Right renal cortex interstitium (tissue), 3 donors: ENCODE measurements around the gene ARHGEF12. TPM values are rescaled to one million over a fixed set of nuclear protein-coding genes. Genes with fewer than 3 reads are reported as not detected.

ENCODE experiments used
- DNase-seq, 3 donors: peaks; one replicate each; pipeline ENCODE4 v3.0.0-alpha.2; 2013; ENCODE audit warnings: low read depth in 3 of 3, low spot score in 2 of 3
- polyA plus RNA-seq, 3 donors: library from polyadenylated mRNA; unstranded; fragments of 120-200 nt; gene quantifications; one replicate each; pipeline ENCODE4 v1.2.1, GENCODE V29; 2013; ENCODE audit not compliant: insufficient read length in 3 of 3

The ARHGEF12 gene
- polyA plus RNA-seq, 3 donors, result 128 to 141 (median 128) TPM

DNA sequence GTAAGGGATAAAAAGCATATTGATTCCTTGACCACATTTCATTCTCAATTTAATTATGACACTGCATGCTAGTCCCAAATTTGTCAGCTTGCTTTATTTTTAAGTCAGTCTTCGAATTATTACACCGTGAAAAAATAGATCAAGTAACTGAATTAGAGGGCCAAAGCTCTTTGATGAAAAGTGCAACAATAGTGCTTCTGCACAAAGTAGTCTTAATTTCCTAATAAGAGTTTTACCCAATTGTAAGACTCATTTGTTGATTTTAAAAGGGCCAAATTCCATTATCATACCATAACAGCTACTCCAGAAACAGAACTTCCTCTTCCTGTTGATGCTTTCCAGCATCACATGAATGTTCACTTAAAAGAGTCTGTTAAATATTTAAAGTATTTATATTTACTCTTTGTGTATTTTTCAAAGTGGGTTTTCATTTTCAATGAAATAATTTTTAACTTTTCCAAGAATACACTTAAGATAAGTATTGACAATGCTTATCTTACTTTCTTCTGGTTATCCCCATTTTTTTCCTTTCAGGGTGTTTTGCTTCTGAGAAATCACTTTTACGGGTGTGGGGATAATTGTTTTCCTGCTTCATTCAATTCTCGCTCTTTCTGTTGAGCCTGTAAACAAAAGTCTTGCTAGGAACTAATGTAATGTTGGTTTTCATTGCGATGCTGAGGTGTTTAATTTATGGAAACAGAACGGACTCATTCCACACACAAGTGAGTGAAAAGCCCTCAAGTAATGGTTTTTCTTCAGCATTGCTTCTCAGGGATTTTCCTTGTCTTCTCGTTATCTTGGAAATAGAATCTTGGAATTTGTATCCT is 2.1 kb downstream of the ARHGEF12 start:
- no peak for DNase-seq

DNA sequence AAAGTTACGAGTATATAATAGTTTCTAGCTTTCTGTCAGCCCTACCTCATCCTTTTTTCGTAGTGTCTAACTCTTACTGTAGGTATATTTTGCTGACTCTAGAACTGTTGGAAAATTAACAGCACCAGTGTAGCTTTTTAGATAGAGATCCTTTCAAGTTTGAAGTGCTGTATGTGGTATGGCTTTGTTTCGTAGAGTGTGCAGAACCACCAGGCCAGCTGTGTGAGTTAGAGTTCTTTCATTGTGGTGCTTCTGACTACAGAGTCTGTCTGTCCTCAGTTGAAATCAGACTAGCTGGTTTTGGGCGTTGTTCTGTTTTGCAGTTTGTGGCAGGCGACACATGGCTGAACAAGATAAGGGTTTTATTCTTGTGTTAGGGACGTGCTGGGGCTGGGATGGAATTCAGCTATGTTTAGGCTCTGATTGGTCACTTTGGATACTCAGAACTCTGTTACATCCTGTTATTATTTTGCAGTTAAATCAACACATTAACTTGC is 3.2 kb downstream of the ARHGEF12 start:
- no peak for DNase-seq

DNA sequence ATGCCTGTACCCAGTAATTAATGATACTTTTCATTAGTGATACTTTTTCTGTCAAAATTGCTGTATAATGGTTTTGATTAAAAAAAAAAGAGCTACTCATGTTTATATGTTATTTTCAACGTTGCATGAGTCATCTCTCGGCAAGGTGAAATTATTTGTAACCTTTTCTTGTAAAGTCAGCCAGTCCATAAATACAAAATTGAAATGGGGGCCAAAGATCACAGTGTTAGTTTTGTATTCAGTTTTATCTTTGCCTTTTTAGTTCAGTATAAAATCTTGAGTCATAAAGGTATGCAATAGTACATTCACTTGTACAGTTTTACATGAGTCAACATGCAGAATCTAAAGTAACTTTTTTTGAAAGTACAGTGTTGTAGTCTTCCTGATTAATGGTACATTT is 4.3 kb downstream of the ARHGEF12 start:
- DNase-seq, result no peak

DNA sequence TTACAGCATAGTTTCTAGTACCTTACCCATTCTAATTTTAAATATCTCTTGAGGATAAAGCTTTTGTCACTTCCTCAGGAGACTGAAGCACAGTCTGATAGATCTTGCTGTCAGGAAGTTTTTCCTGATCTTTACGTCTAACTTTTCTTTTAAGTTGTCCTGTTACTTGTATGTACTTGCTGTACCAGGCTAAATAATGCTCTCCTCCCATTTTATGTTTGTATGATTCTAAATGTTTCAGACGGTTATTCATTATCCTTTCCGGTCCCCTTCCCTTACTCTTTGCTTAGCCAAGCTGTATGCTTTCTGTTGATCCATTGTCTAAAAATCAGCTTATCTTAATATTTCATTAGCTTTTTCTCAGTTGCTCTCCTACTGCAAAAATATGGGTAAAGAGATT is 6.0 kb downstream of the ARHGEF12 start:
- DNase-seq, result no peak

DNA sequence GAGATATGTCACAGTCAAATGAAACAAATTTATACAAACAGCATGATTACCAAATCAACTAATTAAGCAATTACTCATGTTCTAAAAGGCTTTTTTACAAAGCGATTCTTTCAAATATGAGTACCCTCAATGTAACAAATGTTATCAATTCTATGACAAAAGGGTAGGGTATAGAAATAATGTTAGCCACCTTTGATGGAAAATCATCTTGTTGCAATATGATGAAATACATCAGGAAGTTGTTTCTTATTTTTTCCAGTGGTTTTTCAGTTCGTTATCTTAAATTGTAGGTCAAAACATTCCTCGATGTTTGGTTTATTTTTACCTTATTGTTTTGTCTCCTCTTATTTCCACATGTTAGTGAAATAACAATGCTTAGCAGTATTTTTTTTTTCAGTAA is 6.5 kb downstream of the ARHGEF12 start:
- no peak for DNase-seq

DNA sequence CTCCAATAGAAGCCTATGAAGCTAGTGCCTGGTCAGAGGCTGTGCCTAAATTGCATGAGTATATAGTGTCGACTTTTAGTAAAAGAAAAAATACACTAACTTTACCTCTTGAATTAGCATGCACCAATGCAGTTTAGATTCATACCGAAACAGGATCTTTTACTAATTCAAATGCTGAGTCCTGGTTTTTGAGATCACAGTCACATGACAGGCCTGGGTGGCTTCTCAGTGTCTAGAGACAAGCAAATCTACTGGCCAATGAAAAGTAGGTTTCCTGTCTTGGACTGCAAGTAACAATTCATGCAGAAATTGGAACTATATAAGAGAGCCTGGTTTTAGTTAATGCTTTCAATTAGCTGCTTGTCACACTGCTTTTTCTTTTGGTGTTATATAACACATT is 7.2 kb downstream of the ARHGEF12 start:
- no peak for DNase-seq

DNA sequence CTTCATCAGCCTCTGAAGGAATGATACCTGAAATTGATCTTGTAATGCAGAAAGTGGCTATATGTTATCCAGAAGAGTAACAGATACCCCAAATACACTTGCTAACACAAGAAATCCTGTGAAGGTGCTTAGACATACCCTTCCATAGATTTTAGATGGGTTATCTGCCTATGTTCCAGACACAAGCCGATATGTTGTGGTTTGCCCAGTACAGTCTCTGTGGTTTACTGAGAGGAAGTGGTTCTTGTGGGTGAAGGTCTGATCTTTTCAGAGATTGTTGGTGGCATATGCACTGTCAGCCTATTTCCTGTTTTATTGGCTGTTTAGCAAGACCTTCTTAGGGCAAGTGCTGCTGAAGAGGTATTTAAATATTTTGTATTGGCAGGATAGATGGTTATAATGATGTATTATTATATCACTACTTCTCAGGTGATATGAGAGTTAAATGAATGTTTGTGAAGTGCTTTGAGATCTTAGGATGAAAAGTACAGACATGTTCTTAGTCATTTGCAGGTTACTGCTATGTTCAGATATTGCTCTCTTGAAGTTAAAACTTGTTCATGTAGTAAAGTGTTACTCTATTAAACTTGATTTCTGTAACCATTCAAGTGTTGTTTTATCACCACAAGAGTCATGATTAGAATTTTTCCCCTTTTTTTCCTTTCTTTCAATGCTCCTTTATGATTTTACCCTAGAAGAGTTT is 8.2 kb downstream of the ARHGEF12 start:
- DNase-seq, result no peak

DNA sequence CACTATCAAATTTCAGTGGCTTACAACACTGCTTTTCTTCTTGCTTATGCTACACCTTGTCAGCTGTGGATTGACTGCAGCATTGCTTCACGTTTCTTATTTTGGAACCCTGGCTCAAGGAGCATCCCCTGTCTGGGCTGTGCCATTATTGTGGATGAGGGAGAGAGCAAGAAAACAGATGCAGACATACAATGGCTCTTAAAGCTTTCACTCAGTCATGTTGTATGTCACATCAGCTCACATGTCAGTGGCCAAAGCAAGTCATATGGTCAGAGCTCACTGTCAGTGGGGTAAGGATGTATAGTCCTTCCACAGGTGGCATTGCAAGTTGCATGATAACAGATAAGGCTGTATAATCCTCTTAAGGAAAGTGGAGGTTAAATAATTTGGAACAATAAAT is 10.0 kb downstream of the ARHGEF12 start:
- no peak for DNase-seq

DNA sequence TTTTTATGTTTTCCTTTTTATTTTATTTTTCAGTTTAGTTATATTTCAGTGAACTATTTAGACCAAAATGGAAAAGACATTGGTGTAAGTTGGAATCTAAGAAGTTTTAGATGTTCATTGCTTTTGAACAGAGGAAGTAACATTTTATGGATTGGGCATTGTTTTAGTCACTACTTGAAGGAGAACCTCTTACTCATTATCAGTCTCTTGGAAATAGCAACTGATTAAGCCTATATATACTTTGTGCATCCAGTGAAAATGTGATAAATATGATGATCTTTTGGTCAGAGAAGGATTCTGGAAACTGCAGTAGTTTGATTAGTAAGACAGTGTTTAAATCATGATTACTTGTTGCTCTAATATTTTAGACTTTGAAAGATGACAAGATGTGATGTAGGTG is 14.4 kb downstream of the ARHGEF12 start:
- no peak for DNase-seq

DNA sequence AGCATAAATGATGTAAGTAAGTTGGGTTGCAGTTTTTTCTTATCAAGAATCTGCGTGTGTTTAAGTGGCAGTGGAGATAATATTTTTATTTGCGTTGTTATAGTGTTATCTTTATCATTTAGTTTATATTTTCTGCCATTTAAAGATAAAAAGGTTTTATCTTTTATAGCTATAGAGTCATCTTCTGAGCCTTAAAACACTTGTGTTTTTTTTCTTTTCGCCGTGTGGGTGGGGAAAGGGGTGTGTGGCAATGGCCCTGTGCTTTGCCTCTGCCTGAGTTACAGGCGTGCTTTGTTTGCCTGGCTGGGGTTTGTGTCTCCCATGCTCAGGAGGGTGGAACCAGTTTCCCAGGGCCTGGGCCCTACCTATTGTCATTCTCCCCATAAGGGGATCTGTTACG is 16.2 kb downstream of the ARHGEF12 start:
- no peak for DNase-seq

DNA sequence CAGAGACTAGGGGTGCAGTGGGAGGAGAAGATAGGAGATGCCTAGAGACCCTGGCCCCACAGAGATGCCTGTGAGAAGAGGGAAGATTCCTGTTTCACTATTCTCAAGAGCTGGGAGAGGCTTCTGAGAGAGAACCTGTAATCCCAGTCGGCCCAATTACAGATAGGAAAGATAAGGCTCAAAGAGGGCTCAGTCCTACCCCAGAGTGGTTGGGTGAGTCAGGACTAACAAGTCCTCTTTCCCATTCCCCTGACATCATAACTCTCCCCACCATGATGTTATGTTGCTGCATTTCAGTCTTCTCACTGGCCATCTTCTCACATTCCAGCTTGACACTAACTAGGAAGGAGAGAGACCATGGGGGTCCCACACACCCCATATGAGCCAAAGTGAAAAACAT is 17.9 kb downstream of the ARHGEF12 start:
- DNase-seq, result no peak

DNA sequence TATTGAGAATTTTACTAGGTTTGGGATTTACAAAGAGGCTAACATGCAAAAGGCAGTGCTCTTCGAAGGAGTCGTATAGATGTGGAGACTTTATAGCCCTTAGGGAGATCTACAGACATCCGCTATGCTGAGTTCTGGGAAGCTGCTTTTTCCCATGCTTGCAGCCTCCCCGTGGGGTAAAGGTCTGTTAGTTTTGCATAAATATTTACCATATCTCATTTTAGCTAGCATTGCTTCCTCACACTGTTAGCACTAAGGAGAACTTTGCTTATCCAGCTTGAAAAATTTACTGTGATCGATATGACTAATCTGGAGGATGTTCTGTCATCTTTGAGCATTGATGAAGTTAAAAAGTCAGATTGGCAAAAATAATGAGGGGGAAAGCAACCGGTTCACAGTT is 18.6 kb downstream of the ARHGEF12 start:
- no peak for DNase-seq

DNA sequence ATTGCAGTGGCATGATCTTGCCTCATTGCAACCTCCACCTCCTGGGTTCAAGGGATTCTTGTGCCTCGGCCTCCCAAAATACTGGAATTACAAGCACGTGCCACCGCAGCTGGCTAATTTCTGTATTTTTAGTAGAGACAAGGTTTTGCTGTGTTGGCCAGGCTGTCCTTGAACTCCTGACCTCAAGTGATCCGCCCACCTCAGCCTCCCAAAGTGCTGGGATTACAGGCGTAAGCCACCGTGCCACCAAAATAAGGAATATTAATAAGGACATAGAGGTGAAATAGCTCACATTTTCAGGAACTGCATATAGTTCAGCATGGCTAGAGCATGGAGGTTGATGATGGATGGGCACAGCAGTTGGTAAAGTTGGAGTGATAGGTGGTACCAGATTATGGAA is 21.4 kb downstream of the ARHGEF12 start:
- no peak for DNase-seq

DNA sequence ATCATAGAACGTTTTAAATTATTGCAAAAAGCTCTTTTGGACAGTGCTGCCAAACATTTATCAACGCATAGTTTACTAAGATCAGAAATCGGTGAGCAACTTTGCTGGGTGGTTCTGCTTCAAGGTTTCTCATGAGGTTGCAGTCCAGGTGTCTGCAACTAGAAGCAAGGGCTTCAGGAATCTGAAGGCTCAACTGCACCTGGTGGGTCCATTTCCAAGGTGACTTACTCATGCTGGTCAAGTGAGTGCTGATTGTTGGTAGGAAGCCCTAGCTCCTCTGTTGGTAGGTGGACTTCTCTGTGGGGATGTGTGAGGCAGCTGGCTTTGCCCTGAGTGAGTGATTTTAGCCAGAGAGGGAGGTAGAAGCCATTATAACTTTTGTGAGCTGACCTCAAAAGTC is 22.5 kb downstream of the ARHGEF12 start:
- DNase-seq, result no peak

DNA sequence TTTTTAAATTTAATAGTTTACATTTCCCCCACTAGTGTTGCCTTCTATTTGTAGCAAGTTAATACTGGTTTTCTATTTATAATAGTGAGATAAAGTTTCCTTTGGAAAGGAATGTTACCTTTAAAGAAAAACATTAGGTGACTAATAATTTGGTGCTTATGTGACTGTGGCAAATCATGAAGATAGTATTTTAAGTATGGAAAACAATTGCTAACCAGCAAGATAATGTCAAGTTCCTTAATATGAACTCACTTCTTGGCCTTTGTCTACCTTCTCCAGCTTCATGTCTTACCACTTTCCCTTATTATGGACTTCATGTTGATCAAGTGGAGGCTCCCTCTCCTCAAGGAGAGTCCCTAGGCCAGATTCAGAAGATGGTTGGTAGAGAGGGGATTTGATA is 27.2 kb downstream of the ARHGEF12 start:
- no peak for DNase-seq

DNA sequence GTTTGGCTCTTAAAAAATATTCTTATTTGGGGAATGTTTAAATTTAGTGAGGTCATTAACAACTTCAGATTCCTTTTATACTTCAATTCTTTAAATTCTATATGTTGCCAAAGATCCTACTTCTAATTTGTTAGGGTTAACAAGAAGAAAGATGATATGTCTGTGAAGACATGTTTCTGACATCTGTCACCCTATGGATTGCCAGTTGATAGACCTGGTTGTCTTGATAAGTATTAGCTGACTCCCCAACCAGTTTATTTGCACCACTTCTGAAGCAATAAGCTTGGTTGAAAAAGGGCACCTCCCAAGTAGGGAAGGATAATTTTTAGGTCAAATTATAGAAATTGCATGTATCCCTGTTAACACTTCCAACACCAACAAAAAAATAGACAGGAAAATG is 29.3 kb downstream of the ARHGEF12 start:
- DNase-seq, result no peak

DNA sequence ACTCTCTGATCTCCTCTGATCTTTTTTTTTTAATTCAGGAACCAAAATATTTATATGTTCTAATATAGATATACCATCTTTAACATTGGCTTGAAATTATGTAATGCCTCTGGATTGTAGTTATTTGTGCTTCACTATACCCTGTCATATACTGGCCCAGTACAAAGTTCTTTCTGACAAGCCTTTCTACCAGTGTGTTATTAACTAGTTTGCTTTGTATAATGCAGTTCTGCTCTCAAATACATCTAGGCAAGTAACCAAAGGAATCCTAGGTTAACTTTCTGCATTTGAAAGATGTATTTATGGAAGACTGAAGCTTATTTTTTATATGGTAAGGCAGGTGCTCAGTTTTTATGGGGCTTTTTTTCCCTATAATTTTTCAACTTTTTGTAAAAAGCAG is 36.1 kb downstream of the ARHGEF12 start:
- no peak for DNase-seq

DNA sequence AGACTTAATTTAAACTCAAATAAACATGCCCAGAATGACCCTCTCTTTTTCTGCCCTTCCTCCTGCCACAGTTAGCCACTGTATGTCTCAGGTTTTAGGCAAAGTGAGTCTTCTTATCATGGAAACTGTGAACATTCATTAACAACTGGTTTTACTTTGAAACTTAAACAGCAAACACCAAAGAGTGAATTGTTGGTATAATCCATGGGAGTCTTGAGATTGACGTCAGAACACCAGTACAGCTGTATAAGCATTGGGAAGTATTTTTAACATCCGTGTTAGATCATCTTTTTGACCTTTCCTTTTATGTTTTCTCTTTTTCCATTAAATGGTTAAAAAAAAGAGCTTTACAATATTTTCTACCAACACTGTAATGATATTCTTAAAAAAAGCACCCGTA is 38.9 kb downstream of the ARHGEF12 start:
- no peak for DNase-seq

DNA sequence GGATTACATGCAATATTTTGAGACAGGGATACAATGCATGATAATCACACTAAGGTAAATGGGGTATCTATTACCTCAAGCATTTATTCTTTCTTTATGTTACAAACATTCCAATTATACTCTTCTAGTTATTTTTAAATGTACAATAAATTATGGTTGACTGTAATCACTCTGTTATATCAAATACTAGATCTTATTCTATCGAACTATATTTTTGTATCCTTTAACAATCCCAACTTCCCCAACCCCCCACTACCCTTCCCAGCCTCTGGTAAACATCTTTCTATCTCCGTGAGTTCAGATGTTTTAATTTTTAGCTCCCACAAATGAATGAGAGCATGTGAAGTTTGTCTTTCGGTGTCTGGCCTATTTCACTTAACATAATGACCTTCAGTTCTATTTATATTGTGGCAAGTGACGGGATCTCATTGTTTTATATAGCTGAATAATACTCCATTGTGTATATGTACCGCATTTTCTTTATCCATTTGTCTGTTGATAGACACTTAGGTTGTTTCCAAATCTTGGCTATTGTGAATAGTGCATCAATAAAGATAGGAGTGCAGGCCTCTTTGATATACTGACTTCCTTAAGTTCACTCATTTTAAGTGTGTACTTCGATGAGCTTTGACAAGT is 40.5 kb downstream of the ARHGEF12 start:
- no peak for DNase-seq

DNA sequence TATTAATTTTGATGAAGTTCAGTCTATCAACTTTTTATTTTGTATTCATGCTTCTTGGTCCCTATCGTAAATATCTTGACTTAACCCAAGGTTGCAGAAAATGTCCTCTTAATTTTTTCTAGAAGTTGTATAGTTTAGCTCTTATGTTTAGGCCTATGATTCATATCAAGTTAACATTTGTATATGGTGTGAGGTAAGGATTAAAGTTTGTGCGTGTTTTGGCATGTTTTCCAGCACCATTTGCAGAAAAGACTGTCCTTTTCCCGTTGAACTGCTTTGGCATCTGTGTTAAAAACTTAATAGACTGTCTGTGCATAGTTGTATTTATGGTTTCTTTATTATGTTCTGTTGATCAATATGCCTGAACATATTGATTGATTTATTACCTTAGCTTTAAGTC is 42.3 kb downstream of the ARHGEF12 start:
- no peak for DNase-seq

DNA sequence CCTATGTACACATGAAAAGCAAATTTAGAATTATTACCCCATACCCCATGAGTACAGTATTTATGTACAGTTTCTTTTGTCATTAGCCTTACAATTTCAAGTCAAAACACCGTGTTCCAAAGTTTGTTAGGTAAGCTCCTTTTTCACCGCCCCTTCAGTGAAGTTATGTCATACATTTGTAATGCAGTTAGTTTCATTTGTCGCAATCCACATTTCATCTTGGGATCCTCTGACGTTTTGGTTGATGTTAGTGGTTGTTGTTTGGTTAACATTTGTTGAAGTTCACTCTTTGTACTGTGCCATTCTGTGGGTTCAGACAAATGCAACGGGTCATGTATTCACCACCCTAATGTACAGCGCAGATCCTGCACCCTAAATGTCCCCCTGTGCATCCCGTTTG is 45.2 kb downstream of the ARHGEF12 start:
- DNase-seq, result no peak
